ENCODE measurements around the gene CYREN. TPM values are rescaled to one million over a fixed set of nuclear protein-coding genes. Genes with fewer than 3 reads are reported as not detected.

CYREN gene
- total RNA-seq, 4 donors from 2014 or later: 41.8 to 50.6 (median 49.4) TPM

DNA sequence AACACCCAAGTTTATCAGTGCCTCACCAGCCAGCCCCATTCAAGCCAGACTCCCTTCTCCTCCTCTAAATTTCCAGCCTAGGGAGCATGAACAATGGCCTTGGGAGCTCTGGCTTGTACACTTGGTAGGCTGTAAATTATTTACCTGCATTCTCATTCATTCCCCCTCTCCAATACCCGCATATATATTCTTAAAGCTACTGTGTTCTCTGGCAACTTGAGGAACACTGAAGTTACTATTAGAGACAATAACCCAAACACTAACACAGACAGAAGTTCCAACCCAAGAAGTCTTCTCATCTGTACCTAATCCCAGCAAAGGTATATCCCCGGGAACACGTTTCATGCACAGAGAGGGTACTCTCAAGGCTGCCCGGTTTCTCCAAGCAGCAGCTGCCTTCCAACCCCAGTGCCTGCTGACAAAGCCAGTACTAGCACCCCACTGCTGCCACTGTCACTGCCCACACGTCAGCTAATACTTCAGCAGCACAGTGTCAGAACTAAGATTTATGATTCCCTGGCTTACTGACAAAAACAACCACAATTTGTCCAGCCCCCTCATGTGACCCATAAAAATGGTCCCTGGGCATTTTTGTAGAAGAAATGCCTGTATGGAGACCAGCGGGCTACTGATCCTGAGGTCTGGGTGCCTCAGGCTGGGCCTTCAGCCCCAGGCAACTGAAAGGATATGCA lies 37.7 kb upstream of the CYREN start:
- WGBS, 2 donors: 59 to 62% methylated on average over 6 of the region's 6 CpGs
- no peak overlapping the region for H3K4me3 ChIP-seq
- DNase-seq (ENCODE audit: low spot score in 2 of 2): no peak
- H3K27me3 ChIP-seq: no peaks in the 10 kb centered on the region
- H3K36me3 ChIP-seq: peaks cover 0 to 47% (median 0%) of the 10 kb centered on the region in 3 donors
- H3K9me3 ChIP-seq: no peaks in the 10 kb centered on the region
- peaks cover 0 to 34% (median 11%) of the 10 kb centered on the region in 4 donors for H3K4me1 ChIP-seq
- H3K27ac ChIP-seq: peak overlapping the region in 2 of 4 donors; percentile 33 to 41
- TF ChIP-seq, protein P1, sequence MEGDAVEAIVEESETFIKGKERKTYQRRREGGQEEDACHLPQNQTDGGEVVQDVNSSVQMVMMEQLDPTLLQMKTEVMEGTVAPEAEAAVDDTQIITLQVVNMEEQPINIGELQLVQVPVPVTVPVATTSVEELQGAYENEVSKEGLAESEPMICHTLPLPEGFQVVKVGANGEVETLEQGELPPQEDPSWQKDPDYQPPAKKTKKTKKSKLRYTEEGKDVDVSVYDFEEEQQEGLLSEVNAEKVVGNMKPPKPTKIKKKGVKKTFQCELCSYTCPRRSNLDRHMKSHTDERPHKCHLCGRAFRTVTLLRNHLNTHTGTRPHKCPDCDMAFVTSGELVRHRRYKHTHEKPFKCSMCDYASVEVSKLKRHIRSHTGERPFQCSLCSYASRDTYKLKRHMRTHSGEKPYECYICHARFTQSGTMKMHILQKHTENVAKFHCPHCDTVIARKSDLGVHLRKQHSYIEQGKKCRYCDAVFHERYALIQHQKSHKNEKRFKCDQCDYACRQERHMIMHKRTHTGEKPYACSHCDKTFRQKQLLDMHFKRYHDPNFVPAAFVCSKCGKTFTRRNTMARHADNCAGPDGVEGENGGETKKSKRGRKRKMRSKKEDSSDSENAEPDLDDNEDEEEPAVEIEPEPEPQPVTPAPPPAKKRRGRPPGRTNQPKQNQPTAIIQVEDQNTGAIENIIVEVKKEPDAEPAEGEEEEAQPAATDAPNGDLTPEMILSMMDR (IDR thresholded peaks at IDR 0.05): no peak
- TF ChIP-seq POLR2A (IDR thresholded peaks at IDR 0.05): no peak
- no peak for TF ChIP-seq EP300 (IDR thresholded peaks at IDR 0.05)

DNA sequence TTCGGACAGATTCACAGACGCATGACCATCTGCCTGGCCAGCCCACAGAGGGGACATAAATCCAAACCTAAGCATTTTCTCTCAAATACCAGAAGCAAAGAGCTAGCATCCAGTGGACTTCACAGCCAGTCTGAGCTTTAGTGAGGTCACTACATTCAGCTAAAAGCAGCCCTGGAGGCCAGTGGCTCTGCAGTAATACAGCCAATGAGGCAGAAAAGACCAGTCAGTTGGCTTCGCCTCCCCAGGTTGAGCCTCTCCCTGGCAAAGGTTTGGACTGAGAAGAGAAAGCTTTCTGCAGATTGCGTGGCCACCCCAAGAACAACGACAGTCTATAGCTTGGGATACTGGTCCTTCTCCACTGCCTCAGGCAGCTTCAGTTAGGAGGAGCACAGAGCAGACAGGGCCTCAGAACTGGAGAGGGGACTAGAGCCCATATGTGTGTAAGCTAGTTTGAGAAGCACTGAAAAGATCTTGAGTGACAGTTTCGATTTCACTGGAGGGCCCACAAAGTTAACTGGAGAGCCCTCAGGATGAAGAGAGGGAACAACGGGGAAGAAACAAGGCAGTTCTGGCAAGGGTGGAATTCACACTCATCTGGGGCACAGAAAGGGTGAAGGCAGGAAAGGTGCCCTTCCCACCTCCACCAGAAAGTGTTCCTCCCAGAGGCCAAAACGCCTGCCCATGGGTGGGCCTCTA lies 37.0 kb upstream of the CYREN start:
- Histone ChIP-seq H3K9me3 (no peaks in the 10 kb centered on the region), H3K36me3 (peaks cover 0 to 54% (median 0%) of the 10 kb centered on the region in 3 donors), H3K4me3 (no peak overlapping the region), H3K4me1 (peaks cover 0 to 34% (median 11%) of the 10 kb centered on the region in 4 donors), H3K27ac (peak overlapping the region in 1 of 4 donors; percentile 8), H3K27me3 (no peaks in the 10 kb centered on the region)
- TF ChIP-seq POLR2A (IDR thresholded peaks at IDR 0.05): no peak
- no peak for TF ChIP-seq EP300 (IDR thresholded peaks at IDR 0.05)
- TF ChIP-seq, protein P1 (IDR thresholded peaks at IDR 0.05): no peak
- no peak for DNase-seq (ENCODE audit: low spot score in 2 of 2)
- WGBS, 2 donors: 85 to 88% methylated on average over 8 of the region's 8 CpGs

DNA sequence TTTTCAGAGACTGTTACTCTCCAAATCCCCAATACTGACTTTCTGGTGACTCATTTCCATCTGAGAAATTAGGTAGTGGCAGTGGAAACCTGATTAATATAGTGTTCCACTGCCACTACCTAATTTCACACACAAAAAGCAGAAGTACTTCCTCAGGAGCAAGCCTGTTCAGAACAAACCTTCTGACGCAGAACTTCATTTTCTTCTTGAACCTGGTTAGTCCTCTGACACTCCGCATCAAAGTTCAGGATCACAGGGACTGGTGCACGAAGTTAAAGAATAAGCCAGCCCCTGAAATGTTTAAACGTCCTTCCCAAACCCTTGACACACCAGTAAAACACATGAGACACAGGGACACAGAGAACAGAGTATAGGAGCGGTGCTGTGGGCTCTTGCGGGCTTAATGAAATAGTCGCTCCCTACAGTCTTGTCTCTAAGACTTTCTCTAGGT lies 36.5 kb upstream of the CYREN start:
- H3K27me3 ChIP-seq: no peaks in the 10 kb centered on the region
- H3K4me3 ChIP-seq: no peak overlapping the region
- no peak overlapping the region for H3K27ac ChIP-seq
- no peak for DNase-seq (ENCODE audit: low spot score in 2 of 2)
- H3K36me3 ChIP-seq: peaks cover 0 to 60% (median 0%) of the 10 kb centered on the region in 3 donors
- H3K9me3 ChIP-seq: no peaks in the 10 kb centered on the region
- TF ChIP-seq POLR2A (IDR thresholded peaks at IDR 0.05) (no peak), EP300 (IDR thresholded peaks at IDR 0.05) (no peak)
- TF ChIP-seq, protein P1 (IDR thresholded peaks at IDR 0.05): no peak
- peaks cover 0 to 31% (median 11%) of the 10 kb centered on the region in 4 donors for H3K4me1 ChIP-seq
- WGBS, 2 donors: 77 to 92% methylated on average over 7 of the region's 7 CpGs

DNA sequence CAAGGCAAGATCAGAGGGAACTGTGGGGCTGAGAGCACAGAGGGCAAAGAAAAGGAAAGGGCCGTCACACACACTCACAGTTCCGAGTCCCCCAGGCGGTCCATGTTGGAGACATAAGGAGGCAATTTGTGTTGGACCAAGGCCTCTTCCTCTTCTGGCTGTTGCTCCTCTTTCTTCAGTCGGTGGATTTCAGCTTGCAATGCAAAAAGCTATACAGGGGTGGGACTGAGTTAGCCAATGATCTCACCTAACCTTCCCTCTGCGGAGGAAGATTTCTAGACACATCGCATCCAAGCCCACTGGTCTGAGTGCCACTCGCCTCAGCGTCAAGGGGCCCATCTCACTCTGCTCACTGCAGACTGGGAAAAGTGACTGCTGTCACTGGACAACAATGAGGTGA lies 35.3 kb upstream of the CYREN start:
- Histone ChIP-seq H3K27ac (no peak overlapping the region), H3K36me3 (peaks cover 0 to 71% (median 0%) of the 10 kb centered on the region in 3 donors), H3K9me3 (no peaks in the 10 kb centered on the region), H3K27me3 (no peaks in the 10 kb centered on the region), H3K4me1 (peaks cover 0 to 34% (median 11%) of the 10 kb centered on the region in 4 donors), H3K4me3 (no peak overlapping the region)
- TF ChIP-seq POLR2A (IDR thresholded peaks at IDR 0.05) (no peak), EP300 (IDR thresholded peaks at IDR 0.05) (no peak)
- TF ChIP-seq, protein P1 (IDR thresholded peaks at IDR 0.05): no peak
- WGBS, 2 donors: 92 to 94% methylated on average over 8 of the region's 8 CpGs
- no peak for DNase-seq (ENCODE audit: low spot score in 2 of 2)

DNA sequence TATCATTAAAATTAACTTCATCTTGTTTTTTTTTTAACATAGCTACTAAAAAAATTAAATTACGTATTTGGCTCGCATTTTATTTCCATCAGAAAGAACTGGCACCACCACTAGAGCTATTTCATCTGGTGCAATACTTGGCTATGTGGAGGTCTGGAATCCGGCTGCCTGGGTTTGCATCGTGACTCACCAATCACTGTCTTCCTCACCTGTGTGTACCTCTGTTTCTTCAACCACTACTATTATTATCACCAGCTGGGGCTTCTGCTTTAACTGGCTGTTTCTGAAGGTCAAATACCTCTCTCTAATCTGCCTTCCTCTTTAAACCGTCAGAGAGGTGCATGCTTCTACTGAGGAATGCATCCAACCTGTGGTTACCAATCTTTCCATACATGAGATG lies 34.4 kb upstream of the CYREN start:
- no peak overlapping the region for H3K27ac ChIP-seq
- TF ChIP-seq, protein P1 (IDR thresholded peaks at IDR 0.05): no peak
- TF ChIP-seq EP300 (IDR thresholded peaks at IDR 0.05) (no peak), POLR2A (IDR thresholded peaks at IDR 0.05) (no peak)
- 90 to 93% methylated on average over 5 of the region's 5 CpGs for WGBS, 2 donors
- peaks cover 0 to 81% (median 4%) of the 10 kb centered on the region in 3 donors for H3K36me3 ChIP-seq
- no peaks in the 10 kb centered on the region for H3K9me3 ChIP-seq
- H3K4me1 ChIP-seq: peaks cover 0 to 27% (median 5%) of the 10 kb centered on the region in 4 donors
- H3K27me3 ChIP-seq: no peaks in the 10 kb centered on the region
- DNase-seq (ENCODE audit: low spot score in 2 of 2): no peak
- no peak overlapping the region for H3K4me3 ChIP-seq
